HG03469 (cell line): ENCODE measurements around the gene TBC1D9.
A peak's percentile ranks its signal among the peaks of the same experiment; 100 is the strongest.

Experiments
- ATAC-seq: cut with Tn5 transposase; IDR thresholded peaks from one replicate; pipeline ENCODE4 v1.9.1; 2021; ENCODE audit warnings: mild to moderate bottlenecking, moderate library complexity, moderate number of reproducible peaks; ENCODE audit not compliant: unreplicated experiment

TBC1D9 gene

GRCh38 chr4:140659943-140660700 lies 96.1 kb downstream of the TBC1D9 start:
- ATAC-seq: no peak

- no peak for ATAC-seq
Measured at GRCh38 chr4:140654495-140654814, 101.7 kb downstream of the TBC1D9 start.

- ATAC-seq: no peak
Measured at GRCh38 chr4:140653718-140654494, 102.3 kb downstream of the TBC1D9 start.

- ATAC-seq: no peak
Measured at GRCh38 chr4:140652601-140653000, 103.6 kb downstream of the TBC1D9 start.

- ATAC-seq: no peak
Measured at GRCh38 chr4:140648716-140649308, 107.4 kb downstream of the TBC1D9 start.

GRCh38 chr4:140645614-140646412 lies 110.4 kb downstream of the TBC1D9 start:
- ATAC-seq: no peak

- ATAC-seq: no peak
Measured at GRCh38 chr4:140645196-140645595, 111.0 kb downstream of the TBC1D9 start.

- no peak for ATAC-seq
Measured at GRCh38 chr4:140644470-140645185, 111.6 kb downstream of the TBC1D9 start.

GRCh38 chr4:140643571-140644055 lies 112.6 kb downstream of the TBC1D9 start:
- ATAC-seq: no peak

GRCh38 chr4:140642674-140643437 lies 113.3 kb downstream of the TBC1D9 start:
- ATAC-seq: no peak

GRCh38 chr4:140641789-140642439 lies 114.3 kb downstream of the TBC1D9 start:
- ATAC-seq: no peak

- no peak for ATAC-seq
Measured at GRCh38 chr4:140641105-140641555, 115.1 kb downstream of the TBC1D9 start.

- ATAC-seq: no peak
Measured at GRCh38 chr4:140640150-140640748, 115.9 kb downstream of the TBC1D9 start.

GRCh38 chr4:140639066-140639465 lies 117.1 kb downstream of the TBC1D9 start:
- no peak for ATAC-seq

GRCh38 chr4:140637836-140638235 lies 118.3 kb downstream of the TBC1D9 start:
- peak; percentile 86 for ATAC-seq

GRCh38 chr4:140635606-140636005 lies 120.6 kb downstream of the TBC1D9 start:
- ATAC-seq: no peak

GRCh38 chr4:140633951-140634350 lies 122.2 kb downstream of the TBC1D9 start:
- ATAC-seq: no peak

- ATAC-seq: no peak
Measured at GRCh38 chr4:140633124-140633523, 123.1 kb downstream of the TBC1D9 start.

GRCh38 chr4:140630246-140630645 lies 125.9 kb downstream of the TBC1D9 start:
- no peak for ATAC-seq
